T-helper 9 cell (primary cell): Measurements from ENCODE around the gene PPP1R1A.

Source experiments
- DNase-seq: peaks from one replicate; pipeline ENCODE4 v3.0.0-alpha.2; 2020

PPP1R1A gene

GRCh38 chr12:54569995-54570528 lies 18.4 kb downstream of the PPP1R1A start:
- DNase-seq: no peak

GRCh38 chr12:54569072-54569471 lies 19.4 kb downstream of the PPP1R1A start:
- no peak for DNase-seq

- DNase-seq: no peak
These were observed 21.7 kb downstream of the PPP1R1A start for GRCh38 chr12:54566792-54567191.

GRCh38 chr12:54565986-54566544 lies 22.4 kb downstream of the PPP1R1A start:
- no peak for DNase-seq

- no peak for DNase-seq
These were observed 23.0 kb downstream of the PPP1R1A start for GRCh38 chr12:54565310-54565985.

GRCh38 chr12:54564768-54565167 lies 23.7 kb downstream of the PPP1R1A start:
- no peak for DNase-seq

GRCh38 chr12:54563787-54564186 lies 24.7 kb downstream of the PPP1R1A start:
- no peak for DNase-seq

- no peak for DNase-seq
These were observed 25.6 kb downstream of the PPP1R1A start for GRCh38 chr12:54562750-54563356.

GRCh38 chr12:54561164-54561563 lies 27.3 kb downstream of the PPP1R1A start:
- DNase-seq: no peak

GRCh38 chr12:54560374-54560858 lies 28.0 kb downstream of the PPP1R1A start:
- peak; percentile 82 for DNase-seq

GRCh38 chr12:54558759-54559158 lies 29.7 kb downstream of the PPP1R1A start:
- DNase-seq: no peak

- no peak for DNase-seq
These were observed 30.1 kb downstream of the PPP1R1A start for GRCh38 chr12:54558311-54558710.

- no peak for DNase-seq
These were observed 32.7 kb downstream of the PPP1R1A start for GRCh38 chr12:54555670-54556257.

- no peak for DNase-seq
These were observed 38.5 kb downstream of the PPP1R1A start for GRCh38 chr12:54549774-54550451.

GRCh38 chr12:54546511-54546910 lies 41.9 kb downstream of the PPP1R1A start:
- no peak for DNase-seq

- no peak for DNase-seq
These were observed 43.7 kb downstream of the PPP1R1A start for GRCh38 chr12:54544743-54545142.

GRCh38 chr12:54543526-54543925 lies 44.9 kb downstream of the PPP1R1A start:
- no peak for DNase-seq

- no peak for DNase-seq
These were observed 46.6 kb downstream of the PPP1R1A start for GRCh38 chr12:54541751-54542290.

GRCh38 chr12:54538136-54538700 lies 50.2 kb downstream of the PPP1R1A start:
- DNase-seq: no peak

- DNase-seq: no peak
These were observed 53.0 kb downstream of the PPP1R1A start for GRCh38 chr12:54535474-54535873.

- DNase-seq: no peak
These were observed 58.9 kb downstream of the PPP1R1A start for GRCh38 chr12:54529581-54529980.
